ENCODE results near the gene ST6GALNAC3.

Gene ST6GALNAC3

GRCh38 chr1:76093522-76094312, 19.2 kb downstream of the ST6GALNAC3 start:
- no peaks in the 10 kb centered on the region for H3K36me3 ChIP-seq (ENCODE audit: control insufficient read depth in 2 of 2, insufficient read depth in 1 of 2, low read length in 2 of 2)
- no peak overlapping the region for H3K4me3 ChIP-seq (ENCODE audit: low read depth, low read length)
- POLR2A ChIA-PET, result no interaction called here
- no peak for TF ChIP-seq ZNF626 (tag by site-specific recombination; IDR thresholded peaks at IDR 0.05)
- TF ChIP-seq ZNF776 (tag by site-specific recombination; IDR thresholded peaks at IDR 0.05; ENCODE audit: borderline replicate concordance), result no peak
- TF ChIP-seq ZNF701 (tag by site-specific recombination; IDR thresholded peaks at IDR 0.05), result no peak
- TF ChIP-seq ZNF404 (tag by site-specific recombination; IDR thresholded peaks at IDR 0.05), result no peak
- no peak for TF ChIP-seq ZNF544 (tag by site-specific recombination; IDR thresholded peaks at IDR 0.05)
- TF ChIP-seq ZNF76 (tag by site-specific recombination; IDR thresholded peaks at IDR 0.05; ENCODE audit: borderline replicate concordance, low read depth), result no peak
- TF ChIP-seq ZNF48 (tag by site-specific recombination; IDR thresholded peaks at IDR 0.05), result no peak
- TF ChIP-seq ZNF169 (tag by site-specific recombination; IDR thresholded peaks at IDR 0.05), result no peak
- TF ChIP-seq PRDM4 (tag by site-specific recombination; IDR thresholded peaks at IDR 0.05), result no peak
- no peak for TF ChIP-seq ZSCAN23 (tag by site-specific recombination; IDR thresholded peaks at IDR 0.05)
- TF ChIP-seq ZNF561 (tag by site-specific recombination; IDR thresholded peaks at IDR 0.05; ENCODE audit: borderline replicate concordance), result no peak
- no peak for TF ChIP-seq OVOL3 (tag by site-specific recombination; IDR thresholded peaks at IDR 0.05)
- TF ChIP-seq ZNF600 (tag by site-specific recombination; IDR thresholded peaks at IDR 0.05), result no peak
- no peak for TF ChIP-seq ELK4 (IDR thresholded peaks at IDR 0.05; ENCODE audit: borderline replicate concordance, low read depth, low read length)
- no peak for TF ChIP-seq KLF16 (tag by site-specific recombination; IDR thresholded peaks at IDR 0.05)
- no peak for TF ChIP-seq ZBTB6 (tag by site-specific recombination; IDR thresholded peaks at IDR 0.05)
- TF ChIP-seq ZNF114 (tag by site-specific recombination; IDR thresholded peaks at IDR 0.05), result no peak
- CTCF ChIA-PET, result interaction anchor here (0.6 to 1.0 kb wide), 2 partner anchors 103 to 1441 kb away, joined by 5 read pairs; no protein-coding TSS in a partner anchor
- H3K4me1 ChIP-seq (ENCODE audit: control insufficient read depth, insufficient read depth, low read length), result no peaks in the 10 kb centered on the region
- no peaks in the 10 kb centered on the region for H3K9me3 ChIP-seq (ENCODE audit: control insufficient read depth, insufficient read depth, low read depth, low read length)
- no peak overlapping the region for H3K27ac ChIP-seq (ENCODE audit: extremely low read depth, low read depth, low read length)

GRCh38 chr1:76095802-76096201, 21.3 kb downstream of the ST6GALNAC3 start:
- ChIA-PET CTCF (interaction anchor here (0.7 kb wide), 1 partner anchor 82 kb away, joined by 5 read pairs; no protein-coding TSS in a partner anchor), POLR2A (no interaction called here)
- Histone ChIP-seq H3K4me1 (ENCODE audit: control insufficient read depth, insufficient read depth, low read length) (no peaks in the 10 kb centered on the region), H3K9me3 (ENCODE audit: control insufficient read depth, insufficient read depth, low read depth, low read length) (no peaks in the 10 kb centered on the region), H3K4me3 (ENCODE audit: low read depth, low read length) (no peak overlapping the region), H3K36me3 (ENCODE audit: control insufficient read depth in 2 of 2, insufficient read depth in 1 of 2, low read length in 2 of 2) (no peaks in the 10 kb centered on the region), H3K27ac (ENCODE audit: extremely low read depth, low read depth, low read length) (no peak overlapping the region)
- TF ChIP-seq PBX3 (CRISPR knock-in tag; IDR thresholded peaks at IDR 0.05), result no peak
- 0 out of 2 replicates have a peak, but pooled peaks have one; percentile 24 for TF ChIP-seq ZFP69B (tag by site-specific recombination; IDR thresholded peaks at IDR 0.05)
- no peak for TF ChIP-seq ZNF639 (tag by site-specific recombination; IDR thresholded peaks at IDR 0.05)
- 0 out of 2 replicates have a peak, but pooled peaks have one; percentile 54 for TF ChIP-seq ZNF692 (tag by site-specific recombination; IDR thresholded peaks at IDR 0.05)
- no peak for TF ChIP-seq ZNF596 (tag by site-specific recombination; IDR thresholded peaks at IDR 0.05)

Measured in HEK293 (cell line).